SK-N-SH treated with all-trans-retinoic acid at 6 μM for 48 hours (cell line): ENCODE data around the gene VEGFB.

Source experiments
- GLIS3 ChIP-seq: fragments of 250-450 bp; sonication (Bioruptor Pico); IDR thresholded peaks from 2 replicates; pipeline ENCODE4 v1.5.0; 2020; ENCODE audit warnings: mild to moderate bottlenecking, moderate library complexity
- PATZ1 ChIP-seq: fragments of 250-450 bp; sonication (Bioruptor Pico); IDR thresholded peaks from 2 replicates; pipeline ENCODE4 v1.8.0; 2020; ENCODE audit warnings: mild to moderate bottlenecking, moderate library complexity, borderline replicate concordance
- POU6F1 ChIP-seq: fragments of 250-450 bp; sonication (Bioruptor Pico); IDR thresholded peaks from 2 replicates; pipeline ENCODE4 v1.8.0; 2021; ENCODE audit warnings: low read depth, mild to moderate bottlenecking, moderate library complexity, borderline replicate concordance
- PPARA ChIP-seq: fragments of 250-450 bp; sonication (Bioruptor Pico); IDR thresholded peaks from 2 replicates; pipeline ENCODE4 v1.5.0; 2020; ENCODE audit warnings: mild to moderate bottlenecking, borderline replicate concordance
- RARB ChIP-seq: fragments of 250-450 bp; sonication (Bioruptor Pico); IDR thresholded peaks from 2 replicates; pipeline ENCODE4 v1.8.0; 2021; ENCODE audit warnings: mild to moderate bottlenecking, moderate library complexity
- TOX ChIP-seq: fragments of 250-450 bp; sonication (Bioruptor Pico); IDR thresholded peaks from 2 replicates; pipeline ENCODE4 v1.8.0; 2021; ENCODE audit warnings: mild to moderate bottlenecking, moderate library complexity, borderline replicate concordance
- TSHZ2 ChIP-seq: fragments of 250-450 bp; sonication (Bioruptor Pico); IDR thresholded peaks from 2 replicates; pipeline ENCODE4 v1.5.0; 2020; ENCODE audit warnings: mild to moderate bottlenecking, moderate library complexity
- ZNF70 ChIP-seq: fragments of 450-650 bp; formaldehyde crosslinking; IDR thresholded peaks from 2 replicates; pipeline ENCODE4 v1.5.0; 2020; ENCODE audit warnings: mild to moderate bottlenecking, moderate library complexity

- no peak for TF ChIP-seq TSHZ2
- TF ChIP-seq GLIS3 (CRISPR knock-in tag): no peak
- no peak for TF ChIP-seq POU6F1 (CRISPR knock-in tag)
- TF ChIP-seq ZNF70: no peak
- no peak for TF ChIP-seq RARB (CRISPR knock-in tag)
- TF ChIP-seq PPARA (CRISPR knock-in tag): no peak
- no peak for TF ChIP-seq TOX
- TF ChIP-seq PATZ1 (CRISPR knock-in tag): no peak
Observed at GRCh38 chr11:64208796-64209562, 25.4 kb upstream of the VEGFB start.
